GM12878 (cell line): Measurements from ENCODE around the gene TMEM132D. TPM values are rescaled to one million over a fixed set of nuclear protein-coding genes. Genes with fewer than 3 reads are reported as not detected.

Source experiments
- ATAC-seq: fragments of 200-7000 bp; cut with Tn5 transposase; 3 replicates; pipeline ENCODE4 v1.9.1; 2020; ENCODE audit warnings: mild to moderate bottlenecking, moderate library complexity
- BruUV-seq: library from RNA; stranded (reverse); fragments of 400-500 nt; replicated peaks from 2 replicates; lab custom pipeline; 2021; lab: Mats Ljungman, UMichigan
- CTCF ChIA-PET: fragments of 300-600 bp; sonication (Branson Sonifier 250); formaldehyde crosslinking; extraction: SDS; loops from one replicate; lab custom pipeline; 2021; ENCODE audit warnings: inconsistent platforms; lab: Yijun Ruan, JAX
- POLR2A ChIA-PET: fragments of 350-600 bp; formaldehyde crosslinking; extraction: SDS; loops from one replicate; lab custom pipeline; 2021; ENCODE audit warnings: inconsistent platforms; lab: Charles Lee
- RAD21 ChIA-PET: fragments of 300-600 bp; sonication (Branson Sonifier 250); formaldehyde crosslinking; loops from one replicate; lab custom pipeline; 2023; ENCODE audit warnings: antibody characterized with exemption; ENCODE audit not compliant: unreplicated experiment; lab: Charles Lee
- SMC1A ChIA-PET: fragments of 300-600 bp; sonication (Branson Sonifier 250); formaldehyde crosslinking; loops from one replicate; lab custom pipeline; 2023; ENCODE audit not compliant: unreplicated experiment, uncharacterized antibody; lab: Charles Lee
- DNase-seq: peaks from one replicate; pipeline ENCODE4 v3.0.0-alpha.2; 2011; ENCODE audit warnings: low read depth, low spot score
- FAIRE-seq: peaks from 3 replicates; lab custom pipeline; 2011; peaks lifted over from hg19 to GRCh38; lab: Jason Lieb, UNC
- H2AFZ ChIP-seq: 2 replicates; pipeline ENCODE4 v1.6.0; 2011; ENCODE audit warnings: low read depth, low read length, control low read depth; ENCODE audit not compliant: control insufficient read depth
- H3K27ac ChIP-seq: 2 replicates; pipeline ENCODE4 v1.5.1; 2011; ENCODE audit warnings: control low read depth; ENCODE audit not compliant: control insufficient read depth, insufficient read depth
- H3K27me3 ChIP-seq, 2 experiments: replicated peaks in 1 of 2; 2 replicates each; pipeline versions ENCODE4 v1.6.0 to v1.6.1; 2011; ENCODE audit warnings: low read length in 1 of 2; ENCODE audit not compliant: control insufficient read depth in 2 of 2, insufficient read depth in 2 of 2
- H3K36me3 ChIP-seq, 2 experiments: 2 replicates each; pipeline ENCODE4 v1.5.1; 2011; ENCODE audit warnings: low read length in 1 of 2; ENCODE audit not compliant: control insufficient read depth in 2 of 2, insufficient read depth in 2 of 2
- H3K4me1 ChIP-seq: 2 replicates; pipeline ENCODE4 v1.6.1; 2011; ENCODE audit warnings: mild to moderate bottlenecking, low read length, moderate library complexity, mixed read lengths; ENCODE audit not compliant: control insufficient read depth, insufficient read depth
- H3K4me2 ChIP-seq: 2 replicates; pipeline ENCODE4 v1.6.0; 2011; ENCODE audit warnings: control low read depth; ENCODE audit not compliant: control insufficient read depth, insufficient read depth
- H3K4me3 ChIP-seq: fragments of 200-600 bp; sonication (generic); 2 replicates; pipeline ENCODE4 v1.5.1; 2016
- H3K79me2 ChIP-seq: 2 replicates; pipeline ENCODE4 v1.6.0; 2011; ENCODE audit warnings: low read length; ENCODE audit not compliant: control insufficient read depth, insufficient read depth
- H3K9ac ChIP-seq: 2 replicates; pipeline ENCODE4 v1.8.0; 2011; ENCODE audit warnings: low read length, control low read depth, mixed read lengths; ENCODE audit not compliant: control insufficient read depth, insufficient read depth
- H3K9me3 ChIP-seq: replicated peaks from 3 replicates; pipeline ENCODE4 v1.5.1; 2011; ENCODE audit warnings: mild to moderate bottlenecking, low read length; ENCODE audit not compliant: control insufficient read depth, insufficient read depth
- H4K20me1 ChIP-seq: 2 replicates; pipeline ENCODE4 v1.6.0; 2011; ENCODE audit not compliant: control insufficient read depth, insufficient read depth
- EED ChIP-seq: sonication (generic); IDR thresholded peaks from 2 replicates; pipeline ENCODE4 v1.6.1; 2016; ENCODE audit warnings: antibody characterized with exemption, low read depth
- ETV6 ChIP-seq, 2 experiments: fragments of 450-650 bp in 1 of 2; IDR thresholded peaks in 1 of 2; conservative IDR thresholded peaks in 1 of 2; 2 replicates each; pipeline ENCODE4 v1.6.1; 2014; ENCODE audit warnings: antibody characterized with exemption in 1 of 2, borderline replicate concordance in 1 of 2, low read depth in 1 of 2, mild to moderate bottlenecking in 1 of 2, moderate library complexity in 1 of 2
- NFXL1 ChIP-seq: fragments of 450-650 bp; IDR thresholded peaks from 2 replicates; pipeline ENCODE4 v1.6.1; 2017; ENCODE audit warnings: antibody characterized with exemption, mild to moderate bottlenecking, borderline replicate concordance
- NFYA ChIP-seq: IDR thresholded peaks from 2 replicates; pipeline ENCODE4 v1.6.1; 2011; ENCODE audit warnings: low read depth, mild to moderate bottlenecking, low read length, improper control_type of control experiment, borderline replicate concordance
- SP1 ChIP-seq: IDR thresholded peaks from one replicate; pipeline ENCODE4 v1.6.1; 2011; ENCODE audit warnings: low read depth, low read length
- ZZZ3 ChIP-seq: IDR thresholded peaks from 2 replicates; pipeline ENCODE4 v1.6.1; 2011; ENCODE audit warnings: low read depth; ENCODE audit not compliant: control insufficient read depth, insufficient read length
- WGBS: methylation state at CpG from one replicate; pipeline ENCODE4 v1.1.6; 2016; ENCODE audit warnings: low lambda C conversion rate; ENCODE audit not compliant: insufficient replicate concordance, insufficient coverage; ENCODE audit errors: missing lambda C conversion rate; 5-methylcytosine and 5-hydroxymethylcytosine counted together
- in situ Hi-C: fragments of 300-500 bp; cut with MboI; formaldehyde crosslinking; loops from 9 replicates; pipeline ENCODE4 v1.14.3; 2018; ENCODE audit warnings: mixed read lengths
- intact Hi-C: fragments of 100-400 bp; cut with micrococcal nuclease; formaldehyde crosslinking; loops from one replicate; pipeline ENCODE4 v1.14.2; 2022; ENCODE audit not compliant: unreplicated experiment
- polyA plus RNA-seq, 11 experiments: library from polyadenylated mRNA; depleted of rRNA in 4 of 11; unstranded in 6 of 11; stranded (reverse) in 5 of 11; fragments of >200 nt; fragmentation: Nextera tagmentation in 4 of 11; fragmentation: Illumina TruSeq in 1 of 11; extraction: Ambion mirVana in 4 of 11; extraction: Trizol in 1 of 11; gene quantifications; 1 replicate in 1 of 11; 2 replicates in 10 of 11; pipeline versions ENCODE4 v1.2.1 to v1.2.3, GENCODE V29; 2011 to 2016; ENCODE audit warnings: inconsistent platforms in 2 of 11, missing spikeins in 2 of 11, low read depth in 1 of 11
- total RNA-seq, 4 experiments: library from RNA; depleted of rRNA in 3 of 4; stranded (reverse); fragments of >200 nt in 3 of 4; fragmentation: Illumina TruSeq in 1 of 4; extraction: Trizol in 1 of 4; gene quantifications; 2 replicates each; pipeline versions ENCODE4 v1.2.1 to v1.2.3, GENCODE V29; 2013 to 2021
- TF ChIP-seq, protein P1 (sequence below): IDR thresholded peaks from 2 replicates; pipeline ENCODE4 v1.6.1; 2012; ENCODE audit warnings: improper control_type of control experiment, low read depth, low read length; ENCODE audit not compliant: insufficient replicate concordance
- TF ChIP-seq, protein P2 (sequence below): IDR thresholded peaks from 2 replicates; pipeline ENCODE4 v1.6.1; 2012; ENCODE audit warnings: low read depth, low read length, improper control_type of control experiment
- TF ChIP-seq, protein P3 (sequence below): fragments of 450-650 bp; formaldehyde crosslinking; IDR thresholded peaks from 2 replicates; pipeline ENCODE4 v1.4.0; 2022; ENCODE audit warnings: mild to moderate bottlenecking, moderate library complexity
- TF ChIP-seq, protein P4 (sequence below): fragments of 450-650 bp; IDR thresholded peaks from 2 replicates; pipeline ENCODE4 v1.6.1; 2018; ENCODE audit warnings: borderline replicate concordance, mild to moderate bottlenecking; ENCODE audit not compliant: partially characterized antibody

The TMEM132D gene
- total and polyA plus RNA-seq, 10 of the 15 experiments (the other 5 are each of a cell fraction or from before 2014, with no cell fraction given), result under 0.01 to 0.12 (median 0.02) TPM; not detected in 3

DNA sequence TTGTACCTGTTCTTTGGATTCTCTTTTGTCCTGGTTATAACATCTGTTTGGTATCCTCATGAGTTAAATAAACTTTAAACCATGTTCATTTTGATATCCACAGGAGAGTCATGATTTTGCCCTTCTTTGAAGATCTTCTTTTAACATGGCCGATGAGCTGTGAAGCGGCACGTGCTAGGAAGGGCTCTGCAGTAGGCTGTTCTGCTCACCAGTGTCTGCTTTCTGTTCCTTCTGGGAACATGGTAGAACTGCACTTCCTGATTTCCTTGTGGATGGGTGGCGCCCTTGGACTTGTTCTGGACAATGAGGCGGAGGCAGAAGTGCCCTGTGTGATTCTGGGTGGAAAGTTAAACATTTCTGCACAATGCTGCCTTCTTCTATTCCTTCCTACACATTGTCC, 138.1 kb downstream of the TMEM132D start (continued):
- TF ChIP-seq, protein P1, sequence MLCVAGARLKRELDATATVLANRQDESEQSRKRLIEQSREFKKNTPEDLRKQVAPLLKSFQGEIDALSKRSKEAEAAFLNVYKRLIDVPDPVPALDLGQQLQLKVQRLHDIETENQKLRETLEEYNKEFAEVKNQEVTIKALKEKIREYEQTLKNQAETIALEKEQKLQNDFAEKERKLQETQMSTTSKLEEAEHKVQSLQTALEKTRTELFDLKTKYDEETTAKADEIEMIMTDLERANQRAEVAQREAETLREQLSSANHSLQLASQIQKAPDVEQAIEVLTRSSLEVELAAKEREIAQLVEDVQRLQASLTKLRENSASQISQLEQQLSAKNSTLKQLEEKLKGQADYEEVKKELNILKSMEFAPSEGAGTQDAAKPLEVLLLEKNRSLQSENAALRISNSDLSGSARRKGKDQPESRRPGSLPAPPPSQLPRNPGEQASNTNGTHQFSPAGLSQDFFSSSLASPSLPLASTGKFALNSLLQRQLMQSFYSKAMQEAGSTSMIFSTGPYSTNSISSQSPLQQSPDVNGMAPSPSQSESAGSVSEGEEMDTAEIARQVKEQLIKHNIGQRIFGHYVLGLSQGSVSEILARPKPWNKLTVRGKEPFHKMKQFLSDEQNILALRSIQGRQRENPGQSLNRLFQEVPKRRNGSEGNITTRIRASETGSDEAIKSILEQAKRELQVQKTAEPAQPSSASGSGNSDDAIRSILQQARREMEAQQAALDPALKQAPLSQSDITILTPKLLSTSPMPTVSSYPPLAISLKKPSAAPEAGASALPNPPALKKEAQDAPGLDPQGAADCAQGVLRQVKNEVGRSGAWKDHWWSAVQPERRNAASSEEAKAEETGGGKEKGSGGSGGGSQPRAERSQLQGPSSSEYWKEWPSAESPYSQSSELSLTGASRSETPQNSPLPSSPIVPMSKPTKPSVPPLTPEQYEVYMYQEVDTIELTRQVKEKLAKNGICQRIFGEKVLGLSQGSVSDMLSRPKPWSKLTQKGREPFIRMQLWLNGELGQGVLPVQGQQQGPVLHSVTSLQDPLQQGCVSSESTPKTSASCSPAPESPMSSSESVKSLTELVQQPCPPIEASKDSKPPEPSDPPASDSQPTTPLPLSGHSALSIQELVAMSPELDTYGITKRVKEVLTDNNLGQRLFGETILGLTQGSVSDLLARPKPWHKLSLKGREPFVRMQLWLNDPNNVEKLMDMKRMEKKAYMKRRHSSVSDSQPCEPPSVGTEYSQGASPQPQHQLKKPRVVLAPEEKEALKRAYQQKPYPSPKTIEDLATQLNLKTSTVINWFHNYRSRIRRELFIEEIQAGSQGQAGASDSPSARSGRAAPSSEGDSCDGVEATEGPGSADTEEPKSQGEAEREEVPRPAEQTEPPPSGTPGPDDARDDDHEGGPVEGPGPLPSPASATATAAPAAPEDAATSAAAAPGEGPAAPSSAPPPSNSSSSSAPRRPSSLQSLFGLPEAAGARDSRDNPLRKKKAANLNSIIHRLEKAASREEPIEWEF, result no peak
- no peak for TF ChIP-seq ZZZ3
- TF ChIP-seq EED, result no peak
- TF ChIP-seq, protein P2, sequence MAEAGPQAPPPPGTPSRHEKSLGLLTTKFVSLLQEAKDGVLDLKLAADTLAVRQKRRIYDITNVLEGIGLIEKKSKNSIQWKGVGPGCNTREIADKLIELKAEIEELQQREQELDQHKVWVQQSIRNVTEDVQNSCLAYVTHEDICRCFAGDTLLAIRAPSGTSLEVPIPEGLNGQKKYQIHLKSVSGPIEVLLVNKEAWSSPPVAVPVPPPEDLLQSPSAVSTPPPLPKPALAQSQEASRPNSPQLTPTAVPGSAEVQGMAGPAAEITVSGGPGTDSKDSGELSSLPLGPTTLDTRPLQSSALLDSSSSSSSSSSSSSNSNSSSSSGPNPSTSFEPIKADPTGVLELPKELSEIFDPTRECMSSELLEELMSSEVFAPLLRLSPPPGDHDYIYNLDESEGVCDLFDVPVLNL, result no peak

DNA sequence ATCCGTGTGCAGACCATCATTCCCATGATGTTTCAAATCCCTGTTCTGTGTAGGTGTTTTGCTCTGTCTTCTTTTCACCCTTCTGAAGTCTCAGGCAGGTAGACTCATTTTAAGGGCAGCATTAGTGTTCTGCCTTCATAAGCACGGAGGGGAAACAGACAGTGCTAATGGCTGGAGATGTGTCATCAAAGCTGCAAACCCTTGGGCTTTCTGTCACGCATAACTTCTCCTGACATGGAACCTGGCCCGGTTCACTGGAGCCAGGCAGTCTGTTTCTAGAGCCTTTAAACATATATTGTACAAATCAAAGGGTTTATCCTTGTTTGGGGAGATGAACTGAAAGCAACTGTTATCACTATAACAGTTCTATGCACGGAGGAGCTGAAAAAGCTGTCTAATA, 141.4 kb downstream of the TMEM132D start:
- Histone ChIP-seq H3K79me2 (no peaks in the 10 kb centered on the region), H3K36me3 (no peaks in the 10 kb centered on the region), H3K4me1 (no peaks in the 10 kb centered on the region), H3K9me3 (no peaks in the 10 kb centered on the region), H2AFZ (no peak overlapping the region), H3K9ac (no peak overlapping the region), H3K27ac (no peak overlapping the region), H3K4me2 (no peak overlapping the region), H3K4me3 (no peak overlapping the region), H4K20me1 (no peaks in the 10 kb centered on the region), H3K27me3 (no peaks in the 10 kb centered on the region)
- ATAC-seq (no peak), FAIRE-seq (no peak), DNase-seq (no peak)
- SMC1A ChIA-PET, result interaction anchor here (1.7 kb wide), 1 partner anchor 9 kb away, joined by 5 read pairs; no protein-coding TSS in a partner anchor
- in situ Hi-C loops, result no loop called here
- POLR2A ChIA-PET, result no interaction called here
- BruUV-seq, result no TSS peak
- CTCF ChIA-PET, result no interaction called here
- intact Hi-C loops, result no loop called here
- 16% methylated on average over 5 of the region's 5 CpGs for WGBS
- RAD21 ChIA-PET, result no interaction called here
- TF ChIP-seq NFXL1, result no peak
- TF ChIP-seq, protein P3, sequence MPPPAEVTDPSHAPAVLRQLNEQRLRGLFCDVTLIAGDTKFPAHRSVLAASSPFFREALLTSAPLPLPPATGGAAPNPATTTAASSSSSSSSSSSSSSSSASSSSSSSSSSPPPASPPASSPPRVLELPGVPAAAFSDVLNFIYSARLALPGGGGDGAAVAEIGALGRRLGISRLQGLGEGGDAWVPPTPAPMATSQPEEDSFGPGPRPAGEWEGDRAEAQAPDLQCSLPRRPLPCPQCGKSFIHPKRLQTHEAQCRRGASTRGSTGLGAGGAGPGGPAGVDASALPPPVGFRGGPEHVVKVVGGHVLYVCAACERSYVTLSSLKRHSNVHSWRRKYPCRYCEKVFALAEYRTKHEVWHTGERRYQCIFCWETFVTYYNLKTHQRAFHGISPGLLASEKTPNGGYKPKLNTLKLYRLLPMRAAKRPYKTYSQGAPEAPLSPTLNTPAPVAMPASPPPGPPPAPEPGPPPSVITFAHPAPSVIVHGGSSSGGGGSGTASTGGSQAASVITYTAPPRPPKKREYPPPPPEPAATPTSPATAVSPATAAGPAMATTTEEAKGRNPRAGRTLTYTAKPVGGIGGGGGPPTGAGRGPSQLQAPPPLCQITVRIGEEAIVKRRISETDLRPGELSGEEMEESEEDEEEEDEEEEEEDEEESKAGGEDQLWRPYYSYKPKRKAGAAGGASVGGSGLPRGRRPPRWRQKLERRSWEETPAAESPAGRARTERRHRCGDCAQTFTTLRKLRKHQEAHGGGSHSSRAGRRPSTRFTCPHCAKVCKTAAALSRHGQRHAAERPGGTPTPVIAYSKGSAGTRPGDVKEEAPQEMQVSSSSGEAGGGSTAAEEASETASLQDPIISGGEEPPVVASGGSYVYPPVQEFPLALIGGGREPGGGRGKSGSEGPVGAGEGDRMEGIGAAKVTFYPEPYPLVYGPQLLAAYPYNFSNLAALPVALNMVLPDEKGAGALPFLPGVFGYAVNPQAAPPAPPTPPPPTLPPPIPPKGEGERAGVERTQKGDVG (CRISPR knock-in tag), result no peak
- TF ChIP-seq SP1, result no peak
- no peak for TF ChIP-seq ETV6 (conservative IDR thresholded peaks at IDR 0.05 in 1 of 2, IDR thresholded peaks at IDR 0.05 in 1 of 2; ENCODE audit: borderline replicate concordance in 1 of 2, low read depth in 1 of 2)
- TF ChIP-seq, protein P4, sequence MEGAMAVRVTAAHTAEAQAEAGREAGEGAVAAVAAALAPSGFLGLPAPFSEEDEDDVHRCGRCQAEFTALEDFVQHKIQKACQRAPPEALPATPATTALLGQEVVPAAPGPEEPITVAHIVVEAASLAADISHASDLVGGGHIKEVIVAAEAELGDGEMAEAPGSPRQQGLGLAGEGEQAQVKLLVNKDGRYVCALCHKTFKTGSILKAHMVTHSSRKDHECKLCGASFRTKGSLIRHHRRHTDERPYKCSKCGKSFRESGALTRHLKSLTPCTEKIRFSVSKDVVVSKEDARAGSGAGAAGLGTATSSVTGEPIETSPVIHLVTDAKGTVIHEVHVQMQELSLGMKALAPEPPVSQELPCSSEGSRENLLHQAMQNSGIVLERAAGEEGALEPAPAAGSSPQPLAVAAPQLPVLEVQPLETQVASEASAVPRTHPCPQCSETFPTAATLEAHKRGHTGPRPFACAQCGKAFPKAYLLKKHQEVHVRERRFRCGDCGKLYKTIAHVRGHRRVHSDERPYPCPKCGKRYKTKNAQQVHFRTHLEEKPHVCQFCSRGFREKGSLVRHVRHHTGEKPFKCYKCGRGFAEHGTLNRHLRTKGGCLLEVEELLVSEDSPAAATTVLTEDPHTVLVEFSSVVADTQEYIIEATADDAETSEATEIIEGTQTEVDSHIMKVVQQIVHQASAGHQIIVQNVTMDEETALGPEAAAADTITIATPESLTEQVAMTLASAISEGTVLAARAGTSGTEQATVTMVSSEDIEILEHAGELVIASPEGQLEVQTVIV, result no peak
- TF ChIP-seq NFYA, result no peak
